ENCODE measurements around the gene TMEM237.

Gene TMEM237

GRCh38 chr2:201642579-201643215 lies 606 bp downstream of the TMEM237 start:
- Histone ChIP-seq H3K27ac (peak overlapping the region; percentile 98), H3K9me3 (no peaks in the 10 kb centered on the region), H3K4me1 (peaks cover 0 to 16% (median 7%) of the 10 kb centered on the region in 4 donors), H3K36me3 (peaks cover 0 to 20% (median 11%) of the 10 kb centered on the region in 3 donors), H3K27me3 (no peaks in the 10 kb centered on the region), H3K4me3 (peak overlapping the region; percentile 82)
- peak; percentile 77 to 87 for DNase-seq
- intact Hi-C loops (cut with DNase I; ENCODE audit: low total_unique reads) = no loop called here
- TF ChIP-seq, protein P1, sequence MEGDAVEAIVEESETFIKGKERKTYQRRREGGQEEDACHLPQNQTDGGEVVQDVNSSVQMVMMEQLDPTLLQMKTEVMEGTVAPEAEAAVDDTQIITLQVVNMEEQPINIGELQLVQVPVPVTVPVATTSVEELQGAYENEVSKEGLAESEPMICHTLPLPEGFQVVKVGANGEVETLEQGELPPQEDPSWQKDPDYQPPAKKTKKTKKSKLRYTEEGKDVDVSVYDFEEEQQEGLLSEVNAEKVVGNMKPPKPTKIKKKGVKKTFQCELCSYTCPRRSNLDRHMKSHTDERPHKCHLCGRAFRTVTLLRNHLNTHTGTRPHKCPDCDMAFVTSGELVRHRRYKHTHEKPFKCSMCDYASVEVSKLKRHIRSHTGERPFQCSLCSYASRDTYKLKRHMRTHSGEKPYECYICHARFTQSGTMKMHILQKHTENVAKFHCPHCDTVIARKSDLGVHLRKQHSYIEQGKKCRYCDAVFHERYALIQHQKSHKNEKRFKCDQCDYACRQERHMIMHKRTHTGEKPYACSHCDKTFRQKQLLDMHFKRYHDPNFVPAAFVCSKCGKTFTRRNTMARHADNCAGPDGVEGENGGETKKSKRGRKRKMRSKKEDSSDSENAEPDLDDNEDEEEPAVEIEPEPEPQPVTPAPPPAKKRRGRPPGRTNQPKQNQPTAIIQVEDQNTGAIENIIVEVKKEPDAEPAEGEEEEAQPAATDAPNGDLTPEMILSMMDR (IDR thresholded peaks at IDR 0.05) = no peak

- TF ChIP-seq, protein P1 (IDR thresholded peaks at IDR 0.05) = no peak
- peak overlapping the region; percentile 98 for H3K27ac ChIP-seq
- intact Hi-C loops (cut with DNase I; ENCODE audit: low total_unique reads) = no loop called here
- H3K36me3 ChIP-seq = peaks cover 0 to 25% (median 14%) of the 10 kb centered on the region in 3 donors
- H3K4me3 ChIP-seq = peak overlapping the region; percentile 82
- H3K9me3 ChIP-seq = no peaks in the 10 kb centered on the region
- peaks cover 0 to 16% (median 7%) of the 10 kb centered on the region in 4 donors for H3K4me1 ChIP-seq
- H3K27me3 ChIP-seq = no peaks in the 10 kb centered on the region
- DNase-seq = peak in 1 of 2 donors; percentile 30
Measured at GRCh38 chr2:201642086-201642578, 1.2 kb downstream of the TMEM237 start.

DNA sequence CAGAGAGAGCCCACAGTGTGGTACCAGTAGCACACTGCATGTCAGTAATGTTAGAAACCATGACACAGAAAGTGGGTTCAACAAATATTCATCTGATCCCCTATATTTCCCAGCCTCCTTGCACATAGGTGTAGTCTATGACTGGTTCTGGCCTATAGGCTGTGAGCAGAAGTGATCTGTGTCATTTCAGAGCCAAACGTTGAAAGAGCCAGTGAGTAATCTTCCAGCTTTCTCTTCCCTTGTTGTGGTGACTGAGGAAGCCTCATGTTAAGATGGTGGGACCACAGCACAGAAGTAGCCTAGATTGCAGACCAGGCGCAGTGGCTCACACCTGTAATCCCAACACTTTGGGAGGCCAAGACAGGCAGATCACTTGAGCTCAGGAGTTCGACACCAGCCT lies 4.1 kb downstream of the TMEM237 start:
- TF ChIP-seq, protein P1 (IDR thresholded peaks at IDR 0.05) = no peak
- Histone ChIP-seq H3K27ac (no peak overlapping the region), H3K36me3 (peaks cover 12 to 54% (median 37%) of the 10 kb centered on the region in 3 donors), H3K9me3 (no peaks in the 10 kb centered on the region), H3K4me1 (peaks cover 0 to 13% (median 3%) of the 10 kb centered on the region in 4 donors), H3K27me3 (no peaks in the 10 kb centered on the region), H3K4me3 (no peak overlapping the region)
- no peak for DNase-seq
- intact Hi-C loops (cut with DNase I; ENCODE audit: low total_unique reads) = no loop called here

- TF ChIP-seq, protein P1 (IDR thresholded peaks at IDR 0.05) = no peak
- Histone ChIP-seq H3K36me3 (peaks cover 20 to 63% (median 46%) of the 10 kb centered on the region in 3 donors), H3K27me3 (no peaks in the 10 kb centered on the region), H3K9me3 (no peaks in the 10 kb centered on the region), H3K4me3 (no peak overlapping the region), H3K27ac (no peak overlapping the region), H3K4me1 (peaks cover 0 to 8% (median 2%) of the 10 kb centered on the region in 4 donors)
- DNase-seq = no peak
- intact Hi-C loops (cut with DNase I; ENCODE audit: low total_unique reads) = no loop called here
Measured at GRCh38 chr2:201638326-201638725, 5.0 kb downstream of the TMEM237 start.

GRCh38 chr2:201633661-201634249 lies 9.5 kb downstream of the TMEM237 start:
- Histone ChIP-seq H3K36me3 (peaks cover 48 to 99% (median 90%) of the 10 kb centered on the region in 3 donors), H3K4me3 (no peak overlapping the region), H3K9me3 (no peaks in the 10 kb centered on the region), H3K4me1 (no peaks in the 10 kb centered on the region), H3K27ac (no peak overlapping the region), H3K27me3 (no peaks in the 10 kb centered on the region)
- DNase-seq = no peak
- TF ChIP-seq, protein P1 (IDR thresholded peaks at IDR 0.05) = no peak
- intact Hi-C loops (cut with DNase I; ENCODE audit: low total_unique reads) = no loop called here
